ENCODE results near the gene LAMTOR5. TPM values are rescaled to one million over a fixed set of nuclear protein-coding genes. Genes with fewer than 3 reads are reported as not detected.

The LAMTOR5 gene
- total and polyA plus RNA-seq, 10 of the 15 experiments (the other 5 are each of a cell fraction or from before 2014, with no cell fraction given) = 64.1 to 613 (median 315) TPM

DNA sequence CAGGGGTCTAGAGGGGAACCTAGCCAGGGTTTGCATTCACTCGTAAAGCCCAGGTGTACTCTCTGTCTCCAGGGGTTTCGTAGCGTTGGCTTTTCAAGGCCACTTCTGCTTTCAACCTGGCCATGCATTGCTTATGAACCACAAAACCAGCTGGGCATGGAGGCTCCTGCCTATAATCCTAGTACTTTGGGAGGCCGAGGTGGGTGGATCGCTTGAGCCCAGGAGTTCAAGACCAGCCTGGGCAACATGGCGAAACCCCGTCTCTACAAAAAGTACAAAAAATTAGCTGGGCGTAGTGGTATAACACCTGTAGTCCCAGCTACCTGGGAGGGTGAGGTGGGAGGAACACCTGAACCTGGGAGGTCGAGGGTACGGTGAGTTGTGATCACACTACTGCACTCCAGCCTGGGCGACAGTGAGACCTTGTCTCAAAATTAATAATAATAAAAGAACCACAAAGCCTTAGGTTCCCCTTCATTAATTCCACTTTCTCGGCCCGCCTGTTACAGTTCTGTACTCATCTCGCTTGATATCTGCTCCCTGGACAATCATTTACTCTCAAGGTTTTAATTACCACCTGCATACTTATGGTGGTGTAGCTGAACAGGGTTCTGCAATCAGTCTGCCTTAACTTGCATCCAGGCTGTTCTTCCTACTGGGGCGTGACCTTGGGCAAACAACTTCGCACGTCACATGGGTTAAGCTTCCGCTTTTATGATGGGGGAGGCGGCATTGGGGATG, 22.7 kb downstream of the LAMTOR5 start (continued):
- no peak for TF ChIP-seq NR2C1 (IDR thresholded peaks at IDR 0.05)
- peak; percentile 97 for TF ChIP-seq EED (IDR thresholded peaks at IDR 0.05; ENCODE audit: low read depth)
- TF ChIP-seq MTA2 (IDR thresholded peaks at IDR 0.05; ENCODE audit: low read depth) = peak; percentile 67
- TF ChIP-seq JUNB (IDR thresholded peaks at IDR 0.05) = no peak
- TF ChIP-seq, protein P1, sequence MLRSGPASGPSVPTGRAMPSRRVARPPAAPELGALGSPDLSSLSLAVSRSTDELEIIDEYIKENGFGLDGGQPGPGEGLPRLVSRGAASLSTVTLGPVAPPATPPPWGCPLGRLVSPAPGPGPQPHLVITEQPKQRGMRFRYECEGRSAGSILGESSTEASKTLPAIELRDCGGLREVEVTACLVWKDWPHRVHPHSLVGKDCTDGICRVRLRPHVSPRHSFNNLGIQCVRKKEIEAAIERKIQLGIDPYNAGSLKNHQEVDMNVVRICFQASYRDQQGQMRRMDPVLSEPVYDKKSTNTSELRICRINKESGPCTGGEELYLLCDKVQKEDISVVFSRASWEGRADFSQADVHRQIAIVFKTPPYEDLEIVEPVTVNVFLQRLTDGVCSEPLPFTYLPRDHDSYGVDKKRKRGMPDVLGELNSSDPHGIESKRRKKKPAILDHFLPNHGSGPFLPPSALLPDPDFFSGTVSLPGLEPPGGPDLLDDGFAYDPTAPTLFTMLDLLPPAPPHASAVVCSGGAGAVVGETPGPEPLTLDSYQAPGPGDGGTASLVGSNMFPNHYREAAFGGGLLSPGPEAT (IDR thresholded peaks at IDR 0.05; ENCODE audit: low read depth) = peak; percentile 76; the same call in 1 of the 2 replicates
- TF ChIP-seq BHLHE40 (IDR thresholded peaks at IDR 0.05; ENCODE audit: borderline replicate concordance in 1 of 2, low read depth in 2 of 2, low read length in 1 of 2) = peak in 1 of 2 experiments; percentile 15; a peak in 1 of 4 replicates
- TF ChIP-seq GATAD2B (conservative IDR thresholded peaks at IDR 0.05; ENCODE audit: low read depth) = peak; percentile 79
- TF ChIP-seq PML (IDR thresholded peaks at IDR 0.05; ENCODE audit: low read length) = 0 out of 2 replicates have a peak, but pooled peaks have one; percentile 25
- no peak for TF ChIP-seq PAX8 (IDR thresholded peaks at IDR 0.05)
- no peak for TF ChIP-seq RB1 (IDR thresholded peaks at IDR 0.05; ENCODE audit: borderline replicate concordance)
- TF ChIP-seq ZSCAN29 (IDR thresholded peaks at IDR 0.05) = no peak
- TF ChIP-seq MEF2B (IDR thresholded peaks at IDR 0.05; ENCODE audit: partially characterized antibody, poor library complexity, severe bottlenecking) = peak; percentile 71
- TF ChIP-seq BCL11A (IDR thresholded peaks at IDR 0.05; ENCODE audit: low read depth, low read length) = 0 out of 2 replicates have a peak, but pooled peaks have one; percentile 39
